Astrocyte of the cerebellum (primary cell): ENCODE data around the gene TRIB2.
"Not testable (repeated sequence)": the region's sequence is repeated elsewhere in the genome, so short reads cannot be mapped to it uniquely, and the experiment has no call there.

Experiments
- DNase-seq: peaks from one replicate; pipeline ENCODE4 v3.0.0-alpha.2; 2011; ENCODE audit warnings: low read depth
- H3K4me3 ChIP-seq: 2 replicates; pipeline ENCODE4 v1.5.1; 2011; ENCODE audit warnings: mild to moderate bottlenecking, low read depth, low read length, moderate library complexity
- CTCF ChIP-seq: IDR thresholded peaks from 2 replicates; pipeline ENCODE4 v1.5.1; 2012; ENCODE audit warnings: low read length, low read depth, moderate library complexity, mild to moderate bottlenecking; ENCODE audit errors: missing control alignments
- in situ Hi-C: cut with HindIII; loops from 2 replicates; pipeline ENCODE4 v1.10.0; 2017; ENCODE audit warnings: low sequenced_read_pairs

The TRIB2 gene

DNA sequence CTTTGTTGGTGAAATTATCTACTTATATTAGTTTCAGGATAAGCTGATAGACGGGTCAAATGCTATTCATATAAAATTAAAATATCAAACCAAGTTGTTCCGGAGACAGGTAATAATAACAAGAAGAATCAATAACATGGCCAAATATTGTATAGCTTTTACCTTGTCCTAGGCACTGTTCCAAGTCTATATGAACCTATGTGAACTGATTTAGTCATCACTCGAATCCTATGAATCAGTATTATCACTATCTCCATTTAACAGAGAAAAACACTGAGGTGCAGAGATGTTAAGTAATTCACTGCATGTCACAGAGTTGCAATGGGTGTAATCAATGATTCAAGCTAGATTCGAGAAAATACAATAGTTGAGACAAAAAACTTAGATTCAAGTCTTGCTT, 40.0 kb upstream of the TRIB2 start:
- in situ Hi-C loops, result no loop called here
- no peak overlapping the region for H3K4me3 ChIP-seq
- DNase-seq, result no peak
- TF ChIP-seq CTCF, result no peak

GRCh38 chr2:12678186-12678585, 38.5 kb upstream of the TRIB2 start:
- TF ChIP-seq CTCF, result no peak
- in situ Hi-C loops, result no loop called here
- H3K4me3 ChIP-seq, result no peak overlapping the region
- no peak for DNase-seq

- DNase-seq, result no peak
- TF ChIP-seq CTCF, result no peak
- in situ Hi-C loops, result no loop called here
- no peak overlapping the region for H3K4me3 ChIP-seq
Measured at GRCh38 chr2:12679550-12680072, 37.1 kb upstream of the TRIB2 start.

- in situ Hi-C loops, H3K4me3 ChIP-seq, DNase-seq: not testable (repeated sequence)
Measured at GRCh38 chr2:12680115-12680514, 36.6 kb upstream of the TRIB2 start.

GRCh38 chr2:12682017-12682416, 34.7 kb upstream of the TRIB2 start:
- in situ Hi-C loops, result no loop called here
- TF ChIP-seq CTCF, result no peak
- DNase-seq, result no peak
- no peak overlapping the region for H3K4me3 ChIP-seq

GRCh38 chr2:12683457-12684100, 33.2 kb upstream of the TRIB2 start:
- in situ Hi-C loops, result no loop called here
- TF ChIP-seq CTCF, result no peak
- H3K4me3 ChIP-seq, result no peak overlapping the region
- DNase-seq, result no peak

- no peak for TF ChIP-seq CTCF
- H3K4me3 ChIP-seq, result no peak overlapping the region
- in situ Hi-C loops, result no loop called here
- DNase-seq, result no peak
Measured at GRCh38 chr2:12684471-12684936, 32.2 kb upstream of the TRIB2 start.
